ENCODE measurements around the gene FAXDC2.

FAXDC2 gene, protein sequence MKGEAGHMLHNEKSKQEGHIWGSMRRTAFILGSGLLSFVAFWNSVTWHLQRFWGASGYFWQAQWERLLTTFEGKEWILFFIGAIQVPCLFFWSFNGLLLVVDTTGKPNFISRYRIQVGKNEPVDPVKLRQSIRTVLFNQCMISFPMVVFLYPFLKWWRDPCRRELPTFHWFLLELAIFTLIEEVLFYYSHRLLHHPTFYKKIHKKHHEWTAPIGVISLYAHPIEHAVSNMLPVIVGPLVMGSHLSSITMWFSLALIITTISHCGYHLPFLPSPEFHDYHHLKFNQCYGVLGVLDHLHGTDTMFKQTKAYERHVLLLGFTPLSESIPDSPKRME

DNA sequence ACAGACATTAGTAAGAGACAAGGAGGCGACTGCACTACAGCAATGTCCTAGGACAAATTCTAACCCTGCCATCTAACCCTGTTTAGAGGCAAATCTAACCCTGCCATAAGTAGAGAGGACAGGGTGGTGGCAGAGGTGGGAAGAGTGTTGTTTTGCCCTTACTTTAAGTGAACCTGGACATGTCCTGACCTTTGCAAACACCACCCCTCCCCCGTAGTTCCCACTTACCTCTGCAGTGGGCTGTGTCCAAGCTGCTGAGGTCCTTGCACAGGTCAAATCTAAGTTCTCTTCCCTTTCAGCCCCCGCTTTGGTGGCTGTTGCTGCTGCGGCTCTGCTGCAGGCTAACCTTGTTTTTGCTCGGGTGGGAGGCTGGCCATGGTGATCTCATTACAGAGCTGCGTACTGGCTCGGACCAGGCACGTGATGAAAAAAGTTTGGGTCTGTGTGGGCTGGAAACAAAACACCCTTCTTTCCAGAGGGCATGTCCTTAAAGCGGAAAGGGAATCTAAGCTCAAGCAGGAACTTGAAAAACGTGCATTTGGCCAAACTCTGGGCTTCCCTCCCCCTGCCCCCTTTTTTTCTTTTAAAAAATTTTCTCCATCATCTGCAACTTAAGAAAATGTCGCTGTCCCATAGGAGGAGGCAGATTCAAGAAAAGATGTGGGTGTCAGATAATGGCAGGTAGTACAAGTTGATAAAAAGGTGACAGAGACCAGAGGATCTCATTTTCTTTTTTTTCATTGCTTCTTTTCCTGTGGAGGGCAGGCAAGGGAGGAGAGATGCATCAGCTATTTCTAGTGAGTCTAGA is at the start of gene FAXDC2:
FAXDC2 (minus strand) TSS at position 349 of the 808 bp plus-strand sequence. CDS start 12,425 bp downstream, outside the sequence.
- no peak for DNase-seq (ENCODE audit: low read depth in 2 of 2)

DNA sequence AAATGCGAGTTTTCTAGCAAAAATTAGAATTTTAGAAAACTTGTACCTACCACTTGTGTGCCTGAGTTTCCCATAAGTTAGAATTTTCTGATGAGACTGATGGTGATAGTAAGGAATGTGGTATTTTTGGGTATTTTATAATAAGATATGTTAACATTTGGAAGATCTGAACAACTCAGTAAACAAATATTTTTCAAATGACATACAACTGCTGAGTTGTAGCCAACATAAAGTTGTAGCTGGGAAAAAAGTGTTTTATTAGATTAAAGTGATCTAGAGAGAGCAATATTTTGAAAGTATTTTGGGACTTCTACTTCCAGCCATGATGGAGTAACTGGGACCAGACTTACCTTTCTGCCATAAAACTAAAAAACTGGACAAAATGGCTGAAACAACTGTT is 49.7 kb upstream of the FAXDC2 start:
- no peak for DNase-seq (ENCODE audit: low read depth in 2 of 2)

DNA sequence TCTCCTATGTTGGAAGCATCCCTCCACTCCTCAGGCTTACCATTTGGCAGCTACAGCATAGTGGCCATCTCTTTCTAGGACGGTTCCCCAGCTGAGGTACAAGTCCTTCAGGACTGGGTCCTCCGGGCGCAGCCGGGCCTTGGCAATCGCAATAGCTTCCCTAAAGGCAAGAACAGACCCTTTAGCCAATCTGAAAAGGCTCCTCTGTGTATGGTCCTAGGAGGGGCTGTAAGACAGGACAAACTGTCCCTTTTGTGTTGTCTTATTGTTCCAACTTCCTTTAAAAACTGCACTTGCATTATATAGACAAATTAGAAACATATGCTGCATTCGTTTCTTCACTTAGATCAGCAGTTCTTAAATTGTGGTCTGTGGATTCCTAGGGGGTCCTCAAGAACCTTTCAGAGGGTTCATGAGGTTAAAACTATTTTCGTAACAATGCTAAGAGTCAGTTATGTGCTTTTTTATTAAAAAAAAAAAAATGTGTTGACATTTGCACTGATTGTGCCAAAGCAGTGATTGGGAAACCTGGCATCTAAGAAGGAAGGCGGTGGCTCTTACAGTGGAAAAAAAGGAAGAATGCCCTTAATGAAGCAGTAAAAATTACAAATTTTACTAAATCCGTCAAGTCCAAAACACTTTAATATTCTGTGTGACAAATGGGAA is 48.9 kb upstream of the FAXDC2 start:
- no peak for DNase-seq (ENCODE audit: low read depth in 2 of 2)

DNA sequence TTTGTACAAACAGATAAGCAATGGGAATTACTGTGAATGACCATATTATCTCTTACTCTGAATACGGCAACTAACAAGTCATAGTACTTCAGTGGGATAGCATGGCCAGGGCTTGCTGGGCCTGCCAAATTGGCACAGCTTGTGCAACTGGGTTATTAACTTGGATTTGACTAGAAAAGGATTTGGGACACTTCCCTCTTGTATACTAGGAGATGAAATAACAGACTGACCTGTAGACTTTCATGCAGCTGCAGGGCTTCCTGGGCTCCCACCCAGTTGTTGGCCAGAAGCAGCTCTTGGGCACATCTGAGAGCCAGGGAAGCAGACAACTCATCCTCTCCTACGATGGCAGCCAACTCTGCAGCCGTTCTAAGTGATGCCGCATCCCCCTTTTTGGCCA is 47.8 kb upstream of the FAXDC2 start:
- no peak for DNase-seq (ENCODE audit: low read depth in 2 of 2)

DNA sequence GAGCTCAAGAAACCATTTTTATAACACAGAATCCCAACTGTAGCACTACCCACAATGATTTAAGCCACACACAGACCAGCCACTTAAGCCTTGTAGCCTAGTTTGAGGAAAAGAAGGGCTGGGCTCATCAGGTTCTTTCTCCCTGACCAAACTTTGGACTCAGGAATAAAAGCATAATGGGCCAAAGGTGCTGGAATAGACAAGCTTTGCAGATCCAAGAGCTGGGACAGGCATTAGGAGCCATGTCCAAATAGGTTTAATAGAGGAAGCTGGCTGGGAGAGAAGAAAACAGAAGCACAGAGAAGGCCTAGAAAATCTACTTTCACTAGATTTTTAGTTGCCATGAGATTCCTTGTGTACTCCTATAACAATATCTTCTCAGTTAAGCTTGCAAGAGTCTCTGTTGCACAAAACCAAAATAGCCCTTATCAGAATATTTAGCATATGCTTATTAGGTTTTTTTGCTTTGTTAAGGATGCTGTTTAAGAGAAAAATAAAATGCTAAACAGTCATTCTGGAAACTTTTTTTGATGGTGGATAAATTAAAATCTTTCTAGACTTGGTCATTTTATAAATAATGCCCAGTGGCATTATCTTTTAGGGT is 46.3 kb upstream of the FAXDC2 start:
- no peak for DNase-seq (ENCODE audit: low read depth in 2 of 2)

DNA sequence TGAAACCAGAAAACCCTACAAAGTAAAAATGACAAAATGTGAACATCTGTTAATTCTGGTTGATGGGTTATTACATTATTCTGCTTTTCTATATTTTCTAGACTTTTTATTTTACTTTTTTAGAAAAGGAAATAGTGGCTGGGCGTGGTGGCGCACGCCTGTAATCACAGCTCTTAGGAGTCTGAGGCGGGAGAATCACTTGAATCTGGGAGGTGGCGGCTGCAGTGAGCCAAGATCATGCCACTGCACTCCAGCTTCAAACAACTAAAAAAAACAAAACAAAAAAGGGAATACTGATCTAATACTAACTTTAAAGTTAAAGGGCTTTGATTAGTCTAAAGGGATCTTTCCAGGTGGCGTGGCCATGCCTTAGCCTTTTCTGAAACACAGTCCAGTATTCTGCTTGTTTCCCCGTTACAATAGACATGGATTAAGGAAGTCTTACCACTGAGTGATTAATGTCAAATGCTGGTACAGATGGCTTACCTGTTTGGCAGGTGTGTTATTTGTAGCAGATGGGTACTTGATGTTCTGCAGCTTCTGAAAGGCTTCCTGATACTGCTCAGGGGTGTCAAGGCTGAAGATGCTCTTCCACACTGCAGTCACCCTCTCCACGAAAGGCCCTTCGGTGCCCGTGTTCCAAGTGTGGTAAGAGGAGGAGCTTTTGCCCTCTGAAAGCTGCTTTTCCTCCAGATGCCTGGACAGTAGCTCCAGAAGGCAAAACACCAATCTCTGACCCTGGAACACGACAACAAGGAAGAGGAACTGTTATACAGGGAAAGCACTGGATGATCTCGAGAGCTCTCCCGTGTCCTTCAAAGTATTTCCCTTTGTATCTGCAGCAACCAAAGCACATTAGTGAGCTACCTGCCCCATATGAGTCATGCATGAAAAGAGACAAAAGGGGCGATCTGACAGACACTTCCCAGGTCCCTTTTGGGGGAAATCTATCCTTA is 45.5 kb upstream of the FAXDC2 start:
- no peak for DNase-seq (ENCODE audit: low read depth in 2 of 2)

DNA sequence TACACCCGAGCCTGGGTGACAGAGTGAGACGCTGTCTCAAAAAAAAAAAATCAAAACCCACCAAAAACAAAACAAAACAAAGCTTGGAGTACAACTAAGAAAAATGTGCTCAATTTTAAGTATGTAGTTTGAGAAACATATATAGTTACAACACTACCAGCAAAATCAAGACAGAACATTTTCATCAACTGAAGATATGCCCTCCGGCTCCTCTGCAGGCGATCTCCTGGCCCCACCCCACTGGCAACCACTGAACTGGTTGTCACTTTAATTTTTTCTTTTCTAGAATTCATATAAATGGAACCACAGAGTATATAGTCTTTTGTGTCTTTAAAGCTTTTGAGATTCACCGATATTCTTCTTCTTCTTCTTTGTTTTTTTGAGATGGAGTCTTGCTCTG is 43.0 kb upstream of the FAXDC2 start:
- no peak for DNase-seq (ENCODE audit: low read depth in 2 of 2)

DNA sequence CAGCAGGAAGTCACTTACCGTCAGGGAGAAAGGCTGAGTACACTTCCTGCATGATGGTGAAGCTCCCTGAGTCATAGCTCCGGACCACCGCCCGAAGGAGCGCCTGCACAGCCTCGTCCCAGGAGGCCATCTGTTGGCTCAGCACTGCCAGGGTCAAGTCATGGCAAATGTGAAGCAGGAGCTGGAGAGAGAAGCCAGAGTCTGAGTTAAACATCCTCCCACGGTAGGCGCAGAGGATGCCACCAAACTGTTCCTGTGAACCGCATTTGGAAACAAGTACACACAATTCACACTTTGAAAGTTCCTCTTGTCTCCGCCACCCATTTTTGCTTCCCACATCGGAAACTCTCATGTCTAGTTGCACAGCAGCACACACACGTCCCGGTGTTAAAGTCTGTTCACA is 42.0 kb upstream of the FAXDC2 start:
- no peak for DNase-seq (ENCODE audit: low read depth in 2 of 2)

DNA sequence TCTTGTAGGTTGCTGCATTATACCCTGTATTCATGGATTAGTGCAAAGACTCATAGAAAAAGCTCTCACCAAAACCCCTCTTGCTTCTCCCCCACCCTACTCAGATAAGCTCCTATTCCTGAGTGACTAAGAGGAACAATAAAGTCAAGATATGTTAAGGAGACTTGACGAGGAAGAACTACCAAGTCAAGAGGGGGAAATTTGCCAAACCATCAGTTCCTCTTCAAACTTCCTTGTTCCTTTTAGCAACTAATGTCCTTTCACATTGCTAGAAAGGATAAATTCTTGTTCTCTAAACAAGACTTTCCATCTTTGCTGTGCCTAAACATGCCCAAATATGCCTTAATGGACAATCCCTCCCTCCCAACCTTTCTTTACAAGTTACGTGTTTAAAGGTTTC is 35.0 kb upstream of the FAXDC2 start:
- DNase-seq (ENCODE audit: low read depth in 2 of 2) = no peak

DNA sequence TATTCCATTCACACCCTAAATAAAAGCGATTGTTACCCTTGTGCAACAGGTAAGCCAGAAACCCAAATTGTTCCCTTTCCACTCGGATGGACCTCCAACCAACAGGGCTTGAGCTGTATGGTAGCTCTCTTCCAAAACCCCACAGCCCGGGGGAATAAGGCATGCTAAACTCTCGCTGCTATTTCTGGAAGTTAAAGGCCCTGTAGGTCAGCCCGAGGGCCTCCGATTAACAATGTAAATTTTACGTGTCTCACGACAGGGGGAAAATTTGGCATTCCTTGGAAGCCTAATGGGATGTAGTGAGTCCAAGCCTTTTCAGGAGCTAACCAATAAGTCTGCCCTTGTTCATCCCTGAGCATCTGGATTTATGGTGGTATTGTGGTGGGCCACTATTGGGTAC is 34.0 kb upstream of the FAXDC2 start:
- no peak for DNase-seq (ENCODE audit: low read depth in 2 of 2)

DNA sequence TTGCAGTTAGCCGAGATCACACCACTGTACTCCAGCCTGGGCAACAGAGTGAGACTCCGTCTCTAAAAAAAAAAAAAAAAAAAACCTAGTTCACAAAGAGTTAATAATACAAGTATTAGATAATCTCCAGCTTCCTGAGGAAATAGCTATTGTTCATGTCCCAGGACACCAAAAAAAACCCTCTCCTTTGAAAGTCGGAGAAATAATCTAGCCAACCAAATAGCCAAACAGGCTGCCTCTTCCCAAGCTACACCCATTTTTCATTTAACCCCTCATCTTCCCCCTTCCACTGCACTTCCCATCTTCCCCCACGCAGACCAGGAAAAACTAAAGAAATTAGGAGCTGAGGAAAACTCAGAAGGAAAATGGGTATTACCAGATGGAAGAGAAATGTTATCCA is 31.6 kb upstream of the FAXDC2 start:
- DNase-seq (ENCODE audit: low read depth in 2 of 2) = no peak

DNA sequence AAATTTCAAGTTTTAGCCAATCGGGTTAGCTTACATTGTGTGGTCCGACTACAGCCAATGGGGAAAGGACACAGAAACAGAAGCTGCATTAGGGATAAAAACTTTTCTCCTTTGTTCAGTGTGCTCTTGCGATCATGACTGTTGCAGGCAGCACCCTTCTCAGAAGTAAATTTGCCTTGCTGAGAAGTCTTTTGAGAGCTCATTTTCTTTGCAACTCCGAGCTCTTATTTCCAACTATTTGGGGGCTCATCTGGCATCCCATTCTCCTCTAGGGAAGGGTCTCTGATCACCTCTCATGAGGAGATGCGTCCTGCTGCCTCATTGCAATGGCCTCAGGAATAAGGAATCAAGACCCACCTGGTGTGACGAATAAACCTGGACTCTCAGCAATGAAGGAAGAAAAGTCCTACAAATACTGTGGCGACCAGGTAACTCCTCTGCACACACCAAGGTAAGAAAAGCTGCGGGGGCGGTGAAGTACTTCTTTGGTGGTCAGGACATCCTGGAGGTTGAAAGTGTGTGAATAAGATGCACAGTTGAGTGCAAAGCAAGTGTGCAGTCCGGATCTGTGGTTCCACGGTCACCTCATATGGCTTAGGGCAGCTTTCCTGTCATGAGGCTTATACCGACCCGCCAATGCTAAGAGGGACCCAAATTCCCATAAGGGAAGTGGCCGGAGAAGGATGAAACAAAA is 28.4 kb upstream of the FAXDC2 start:
- no peak for DNase-seq (ENCODE audit: low read depth in 2 of 2)

DNA sequence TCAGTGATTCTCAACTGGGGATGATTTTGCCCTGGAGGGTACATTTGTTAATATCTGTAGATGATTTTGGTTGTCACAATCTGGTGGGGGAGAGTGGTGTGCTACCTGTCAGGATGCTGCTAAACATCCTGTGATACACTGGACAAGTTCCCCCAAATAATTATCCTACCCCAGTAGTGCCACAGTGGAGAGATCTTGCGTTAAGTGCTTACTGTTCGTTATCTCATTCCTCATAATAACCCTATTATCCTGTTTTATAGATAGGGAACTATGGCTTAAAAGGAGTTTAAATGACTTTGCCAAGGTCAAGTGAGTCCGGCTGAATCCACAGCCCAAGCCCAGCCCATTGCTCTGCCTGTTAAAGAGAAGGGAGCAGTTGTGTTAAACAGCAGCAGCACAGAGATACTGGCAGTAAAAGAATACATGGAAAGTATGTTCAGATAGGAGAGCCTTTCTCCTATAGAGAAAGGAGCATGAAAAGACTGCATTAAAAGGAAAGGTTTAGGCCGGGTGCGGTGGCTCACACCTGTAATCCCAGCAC is 23.5 kb upstream of the FAXDC2 start:
- no peak for DNase-seq (ENCODE audit: low read depth in 2 of 2)

DNA sequence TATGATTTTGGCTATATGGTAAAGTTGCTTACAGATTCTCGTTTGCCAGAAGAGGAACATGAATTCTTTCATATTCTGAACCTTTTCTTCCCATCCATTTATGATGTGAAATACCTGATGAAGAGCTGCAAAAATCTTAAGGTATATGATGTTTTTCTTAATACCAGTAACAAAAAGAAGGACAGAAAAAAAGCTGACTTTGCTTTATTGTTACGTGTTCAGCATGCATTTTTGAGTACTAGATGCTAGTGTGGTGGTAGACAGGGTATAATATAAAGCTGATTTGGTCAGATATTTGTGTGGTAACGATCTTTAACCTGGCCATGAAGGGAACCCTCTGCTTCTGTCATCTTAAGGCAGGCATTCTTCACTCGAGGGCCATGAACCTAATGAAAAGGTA is 21.3 kb upstream of the FAXDC2 start:
- DNase-seq (ENCODE audit: low read depth in 2 of 2) = no peak

DNA sequence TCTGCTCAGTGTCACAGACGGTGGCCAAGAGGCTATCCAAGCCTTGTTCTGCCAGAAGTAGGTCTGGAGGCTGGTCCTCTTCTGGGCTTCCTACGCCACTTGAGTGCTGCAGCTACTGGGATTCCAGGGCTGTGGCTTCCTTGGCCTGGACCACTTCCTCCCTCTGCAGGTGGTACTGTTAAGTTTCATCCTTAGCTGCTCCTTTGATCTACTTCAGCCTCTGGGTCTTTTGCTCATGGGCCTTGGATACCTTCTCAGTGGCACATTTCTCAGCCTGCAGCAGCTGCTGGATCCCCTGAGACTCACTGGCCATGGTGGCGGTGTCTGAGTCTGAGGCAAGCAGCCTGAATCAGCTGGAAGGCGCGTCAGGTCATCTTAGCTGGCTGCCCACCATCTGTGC is 18.3 kb upstream of the FAXDC2 start:
- DNase-seq (ENCODE audit: low read depth in 2 of 2) = no peak

DNA sequence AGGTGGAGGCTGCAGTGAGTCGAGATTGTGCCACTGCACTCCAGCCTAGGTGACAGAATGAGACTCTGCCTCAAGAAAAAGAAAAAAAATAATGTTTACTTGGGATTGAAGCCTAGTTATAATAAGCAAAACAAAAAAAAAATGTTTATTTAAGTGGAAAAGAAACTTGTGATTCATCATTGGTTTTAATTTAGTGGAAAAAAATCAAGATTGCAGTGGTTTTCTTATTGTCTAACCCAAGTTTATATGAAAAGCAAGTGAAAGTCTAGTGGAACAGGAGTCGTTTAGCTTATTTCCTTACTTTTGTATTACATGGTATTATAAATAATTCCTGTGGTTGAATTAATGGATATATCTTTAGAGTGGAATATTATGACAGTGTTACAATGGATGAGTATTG is 16.4 kb upstream of the FAXDC2 start:
- no peak for DNase-seq (ENCODE audit: low read depth in 2 of 2)

DNA sequence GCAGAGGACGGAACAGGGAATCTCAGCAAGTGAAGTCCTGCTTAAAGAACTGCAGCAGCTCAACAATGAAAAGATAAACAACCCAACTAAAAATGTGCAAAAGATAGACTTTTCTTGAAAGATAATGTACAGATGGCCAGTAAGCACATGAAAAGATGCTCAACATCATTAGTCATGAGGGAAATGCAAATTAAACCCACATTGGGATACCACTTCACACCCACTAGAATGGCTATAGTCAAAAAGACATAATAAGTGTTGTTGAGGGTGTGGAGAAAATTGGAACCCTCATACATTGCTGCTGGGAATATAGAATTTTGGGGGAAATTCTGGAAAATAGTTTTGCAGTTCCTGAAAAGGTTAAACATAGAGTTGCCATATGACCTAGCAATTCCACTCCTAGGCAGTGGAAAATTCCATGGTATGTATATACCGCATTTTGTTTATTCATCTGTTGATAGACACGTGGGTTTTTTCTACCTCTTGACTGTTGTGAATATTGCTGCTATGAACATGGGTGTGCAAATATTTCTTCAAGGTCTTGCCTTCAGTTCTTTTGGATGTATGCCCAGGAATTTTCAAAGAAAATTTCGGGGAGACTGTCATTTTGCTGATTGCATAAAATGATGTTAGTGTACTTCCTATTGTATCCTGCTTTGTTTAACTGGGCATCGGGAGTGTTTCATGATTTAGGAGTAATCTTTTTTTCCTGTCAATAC is 15.2 kb upstream of the FAXDC2 start:
- no peak for DNase-seq (ENCODE audit: low read depth in 2 of 2)

DNA sequence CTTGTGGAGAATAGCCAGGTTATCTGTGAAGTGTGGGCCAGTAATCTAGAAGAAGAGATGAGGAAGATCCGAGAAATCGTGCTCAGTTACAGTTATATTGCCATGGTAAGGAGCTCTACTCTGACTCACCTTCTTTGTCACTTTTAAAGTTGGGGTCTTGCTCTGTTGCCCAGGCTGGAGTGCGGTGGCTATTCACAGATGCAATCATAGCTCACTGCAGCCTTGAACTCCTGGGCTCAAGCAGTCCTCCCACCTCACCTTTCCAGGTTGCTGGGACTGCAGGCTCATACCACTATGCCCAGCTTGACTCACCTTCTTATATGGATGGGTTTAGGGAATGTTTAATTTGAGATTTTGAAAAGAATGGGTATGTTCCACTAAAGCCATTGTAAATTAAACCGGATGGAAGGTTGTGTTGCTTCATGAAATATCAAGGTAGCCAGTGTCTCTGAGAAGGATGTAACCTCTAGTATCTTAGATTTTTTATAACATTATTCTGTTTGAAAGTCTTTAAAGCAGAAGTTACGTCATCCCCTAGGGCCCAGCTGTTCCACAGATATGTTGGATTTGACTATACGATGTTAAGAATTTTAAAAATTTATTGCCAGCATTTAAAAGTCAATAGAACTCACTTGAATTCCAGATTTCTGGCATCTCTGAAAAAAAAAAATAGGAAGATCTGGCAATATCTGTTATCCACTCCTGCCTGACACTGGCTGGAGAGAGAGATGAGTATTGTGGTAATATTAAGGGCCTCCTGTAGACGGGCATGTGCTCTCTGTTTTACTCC is 13.1 kb upstream of the FAXDC2 start:
- no peak for DNase-seq (ENCODE audit: low read depth in 2 of 2)

DNA sequence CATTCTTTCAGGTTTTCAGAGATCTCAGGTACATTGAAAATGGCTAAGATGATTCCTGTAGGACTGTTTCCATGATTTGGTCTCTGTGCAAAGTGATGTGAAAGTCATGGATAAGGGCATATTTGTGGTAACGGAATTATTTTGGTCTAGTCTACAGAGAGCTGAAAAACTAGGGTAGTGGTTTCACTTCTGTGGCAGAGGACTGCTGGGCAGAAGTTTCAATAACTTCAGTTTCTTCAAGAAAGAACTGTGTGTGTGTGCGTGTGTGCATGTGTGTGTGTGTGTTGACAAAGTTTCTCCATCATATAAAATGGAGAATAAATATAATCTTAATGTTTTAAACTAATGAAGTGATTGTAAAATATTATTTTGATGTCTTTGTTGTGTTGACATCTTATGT is 12.4 kb upstream of the FAXDC2 start:
- no peak for DNase-seq (ENCODE audit: low read depth in 2 of 2)
